Left colon (tissue), 2 donors: ENCODE data around the gene KANSL3. TPM values are rescaled to one million over a fixed set of nuclear protein-coding genes. Genes with fewer than 3 reads are reported as not detected.
"Not testable (repeated sequence)": the region's sequence is repeated elsewhere in the genome, so short reads cannot be mapped to it uniquely, and the experiment has no call there.

Experiments used
- ATAC-seq: fragments of 200-7000 bp; cut with Tn5 transposase; one replicate; pipeline ENCODE4 v1.9.1; 2020; ENCODE audit warnings: mild to moderate bottlenecking, moderate library complexity
- DNase-seq, 2 donors: peaks; one replicate each; pipeline ENCODE4 v3.0.0-alpha.2; 2020
- intact Hi-C, 2 donors: fragments of 100-400 bp; cut with DNase I in 1 of 2; cut with micrococcal nuclease in 1 of 2; formaldehyde crosslinking; loops; one replicate each; pipeline versions ENCODE4 v1.11.2 to v1.14.0; 2022; cut with DNase I, micrococcal nuclease
- total RNA-seq, 2 donors: library from RNA; stranded (reverse); fragmentation: NEBNext Ultra II Directional; extraction: Animal tissue kit (Norgen Biotek cat#: 25700); gene quantifications; one replicate each; pipeline ENCODE4 v1.2.1, GENCODE V29; 2021
- donor health status: DM: no; HTN: no; CAD: no.
- donor health status: DM: yes; HTN: yes; CAD: no.

The KANSL3 gene
- total RNA-seq, 2 donors from 2014 or later = 39.3 to 40.7 TPM

- ATAC-seq (no peak), DNase-seq (no peak)
- intact Hi-C loops = no loop called here
These were observed 60.6 kb downstream of the KANSL3 start for GRCh38 chr2:96577501-96577900.

GRCh38 chr2:96575785-96576456 is 62.2 kb downstream of the KANSL3 start:
- no peak for DNase-seq
- peak; percentile 90 for ATAC-seq
- intact Hi-C loops = no loop called here

- ATAC-seq (no peak), DNase-seq (no peak)
- intact Hi-C loops = no loop called here
These were observed 63.7 kb downstream of the KANSL3 start for GRCh38 chr2:96574364-96574763.

- DNase-seq (no peak), ATAC-seq (peak; percentile 9)
- intact Hi-C loops = no loop called here
These were observed 70.0 kb downstream of the KANSL3 start for GRCh38 chr2:96568094-96568493.

- intact Hi-C loops = no loop called here
- no peak for ATAC-seq
These were observed 73.0 kb downstream of the KANSL3 start for GRCh38 chr2:96565111-96565510.

GRCh38 chr2:96564563-96564962 is 73.5 kb downstream of the KANSL3 start:
- intact Hi-C loops = no loop called here
- no peak for DNase-seq
- no peak for ATAC-seq

More at GRCh38 chr2:96565111-96565510, 73.0 kb downstream of the KANSL3 start:
- no peak for DNase-seq

GRCh38 chr2:96564026-96564425 is 74.1 kb downstream of the KANSL3 start:
- intact Hi-C loops = no loop called here
- ATAC-seq = no peak

GRCh38 chr2:96558485-96558884 is 79.6 kb downstream of the KANSL3 start:
- DNase-seq = no peak
- ATAC-seq = peak; percentile 21
- intact Hi-C loops = no loop called here

More at GRCh38 chr2:96564026-96564425, 74.1 kb downstream of the KANSL3 start:
- DNase-seq = no peak

GRCh38 chr2:96558061-96558460 is 80.1 kb downstream of the KANSL3 start:
- DNase-seq (no peak), ATAC-seq (no peak)
- intact Hi-C loops = no loop called here

- ATAC-seq, intact Hi-C loops, DNase-seq: not testable (repeated sequence)
These were observed 80.7 kb downstream of the KANSL3 start for GRCh38 chr2:96557421-96557820.

- DNase-seq (peak; percentile 56 to 70), ATAC-seq (peak; percentile 88)
- intact Hi-C loops = no loop called here
These were observed 81.4 kb downstream of the KANSL3 start for GRCh38 chr2:96556441-96557330.

- intact Hi-C loops = no loop called here
- no peak for ATAC-seq
- DNase-seq = no peak
These were observed 82.9 kb downstream of the KANSL3 start for GRCh38 chr2:96555146-96555610.

- DNase-seq = peak in 1 of 2 donors; percentile 67
- peak; percentile 39 for ATAC-seq
- intact Hi-C loops = no loop called here
These were observed 83.6 kb downstream of the KANSL3 start for GRCh38 chr2:96554293-96555145.

- intact Hi-C loops, ATAC-seq, DNase-seq: not testable (repeated sequence)
These were observed 84.2 kb downstream of the KANSL3 start for GRCh38 chr2:96553957-96554292.

- no peak for ATAC-seq
- intact Hi-C loops = no loop called here
- DNase-seq = no peak
These were observed 84.7 kb downstream of the KANSL3 start for GRCh38 chr2:96553176-96553956.

- intact Hi-C loops = no loop called here
- DNase-seq (no peak), ATAC-seq (no peak)
These were observed 85.6 kb downstream of the KANSL3 start for GRCh38 chr2:96552315-96553175.

GRCh38 chr2:96551605-96552314 is 86.4 kb downstream of the KANSL3 start:
- DNase-seq (no peak), ATAC-seq (no peak)
- intact Hi-C loops = no loop called here
